GM23338 (cell line): ENCODE data around the gene CYP2W1. TPM values are rescaled to one million over a fixed set of nuclear protein-coding genes. Genes with fewer than 3 reads are reported as not detected.

Source experiments
- ATAC-seq: fragments of 200-7000 bp; cut with Tn5 transposase; 3 replicates; pipeline ENCODE4 v1.9.1; 2020
- DNase-seq: peaks from one replicate; pipeline ENCODE4 v3.0.0-alpha.2; 2015; ENCODE audit warnings: low spot score
- H2AFZ ChIP-seq: fragments of 200-600 bp; sonication (generic); 2 replicates; pipeline ENCODE4 v1.8.0; 2016; ENCODE audit warnings: antibody characterized with exemption, mild to moderate bottlenecking, moderate library complexity
- H3F3A ChIP-seq: fragments of 200-600 bp; sonication (generic); replicated peaks from 2 replicates; pipeline ENCODE4 v1.8.0; 2017; ENCODE audit warnings: antibody characterized with exemption, mixed run types, low read depth
- H3K27ac ChIP-seq: fragments of 200-600 bp; sonication (generic); 2 replicates; pipeline ENCODE4 v1.6.1; 2016; ENCODE audit warnings: low read depth
- H3K27me3 ChIP-seq: fragments of 200-600 bp; sonication (generic); 2 replicates; pipeline ENCODE4 v1.8.0; 2016; ENCODE audit warnings: mild to moderate bottlenecking, mixed run types, moderate library complexity; ENCODE audit not compliant: insufficient read depth
- H3K36me3 ChIP-seq: fragments of 200-600 bp; sonication (generic); 2 replicates; pipeline ENCODE4 v1.8.0; 2016; ENCODE audit warnings: mild to moderate bottlenecking; ENCODE audit not compliant: insufficient read depth
- H3K4me1 ChIP-seq: fragments of 200-600 bp; sonication (generic); 2 replicates; pipeline ENCODE4 v1.8.0; 2016; ENCODE audit warnings: mild to moderate bottlenecking, moderate library complexity; ENCODE audit not compliant: insufficient read depth
- H3K4me2 ChIP-seq: fragments of 200-600 bp; sonication (generic); 2 replicates; pipeline ENCODE4 v1.7.1; 2017; ENCODE audit warnings: mixed run types
- H3K4me3 ChIP-seq: fragments of 200-600 bp; sonication (generic); 2 replicates; pipeline ENCODE4 v1.6.1; 2016; ENCODE audit warnings: mixed run types
- H3K79me2 ChIP-seq: fragments of 200-600 bp; sonication (generic); replicated peaks from 2 replicates; pipeline ENCODE4 v1.8.0; 2017; ENCODE audit warnings: mild to moderate bottlenecking; ENCODE audit not compliant: insufficient read depth
- H3K9me2 ChIP-seq: fragments of 200-600 bp; sonication (generic); 2 replicates; pipeline ENCODE4 v1.8.0; 2017; ENCODE audit not compliant: insufficient read depth
- H4K20me1 ChIP-seq: fragments of 200-600 bp; sonication (generic); replicated peaks from 2 replicates; pipeline ENCODE4 v1.8.0; 2017; ENCODE audit warnings: mild to moderate bottlenecking; ENCODE audit not compliant: insufficient read depth
- H3K27ac Mint-ChIP-seq: 2 replicates; pipeline ENCODE4 v1.8.0; 2020; ENCODE audit warnings: inconsistent platforms, mild to moderate bottlenecking, moderate library complexity, mixed read lengths
- H3K27me3 Mint-ChIP-seq: 3 replicates; pipeline ENCODE4 v1.8.0; 2022; ENCODE audit warnings: low read depth, mild to moderate bottlenecking, moderate library complexity, mixed read lengths, inconsistent platforms; ENCODE audit not compliant: insufficient read depth, poor library complexity
- H3K36me3 Mint-ChIP-seq: 3 replicates; pipeline ENCODE4 v1.8.0; 2021; ENCODE audit warnings: low read depth, mild to moderate bottlenecking, inconsistent platforms, moderate library complexity, mixed read lengths
- H3K4me1 Mint-ChIP-seq: 3 replicates; pipeline ENCODE4 v1.8.0; 2020; ENCODE audit warnings: mild to moderate bottlenecking, inconsistent platforms, mixed read lengths
- H3K4me3 Mint-ChIP-seq: 3 replicates; pipeline ENCODE4 v1.8.0; 2021; ENCODE audit warnings: moderate library complexity, mild to moderate bottlenecking, inconsistent platforms, mixed read lengths
- H3K9me3 Mint-ChIP-seq: 3 replicates; pipeline ENCODE4 v1.8.0; 2020; ENCODE audit warnings: moderate library complexity, mild to moderate bottlenecking, inconsistent platforms, mixed read lengths
- CREB1 ChIP-seq: fragments of 250-450 bp; sonication (Bioruptor Pico); IDR thresholded peaks from 2 replicates; pipeline ENCODE4 v1.5.0; 2020; ENCODE audit warnings: low read depth, mild to moderate bottlenecking, moderate library complexity
- EZH2 ChIP-seq: fragments of 200-600 bp; sonication (generic); IDR thresholded peaks from one replicate; pipeline ENCODE4 v1.8.0; 2017; ENCODE audit warnings: antibody characterized with exemption, mild to moderate bottlenecking, low read depth; ENCODE audit not compliant: unreplicated experiment
- EZH2phosphoT487 ChIP-seq: fragments of 200-600 bp; sonication (generic); IDR thresholded peaks from one replicate; pipeline ENCODE4 v1.8.1; 2018; ENCODE audit warnings: antibody characterized with exemption; ENCODE audit not compliant: unreplicated experiment
- JUNB ChIP-seq: IDR thresholded peaks from one replicate; pipeline ENCODE4 v1.6.1; 2016; ENCODE audit warnings: antibody characterized with exemption; ENCODE audit not compliant: unreplicated experiment
- NANOG ChIP-seq: IDR thresholded peaks from 2 replicates; pipeline ENCODE4 v1.6.1; 2016; ENCODE audit warnings: antibody characterized with exemption, borderline replicate concordance
- POLR2AphosphoS5 ChIP-seq: IDR thresholded peaks from 2 replicates; pipeline ENCODE4 v1.6.1; 2016; ENCODE audit warnings: antibody characterized with exemption, low read depth
- STAT1 ChIP-seq: IDR thresholded peaks from one replicate; pipeline ENCODE4 v1.6.1; 2016; ENCODE audit warnings: antibody characterized with exemption; ENCODE audit not compliant: unreplicated experiment
- ZNF114 ChIP-seq: fragments of 250-450 bp; sonication (Bioruptor Pico); IDR thresholded peaks from 2 replicates; pipeline ENCODE4 v1.5.0; 2020; ENCODE audit warnings: mild to moderate bottlenecking, moderate library complexity
- ZNF331 ChIP-seq: fragments of 250-450 bp; sonication (Bioruptor Pico); IDR thresholded peaks from 2 replicates; pipeline ENCODE4 v1.5.0; 2020; ENCODE audit warnings: low read depth, mild to moderate bottlenecking, moderate library complexity
- polyA plus RNA-seq: library from polyadenylated mRNA; unstranded; fragments of >200 nt; fragmentation: Nextera tagmentation; extraction: Ambion mirVana; gene quantifications from 2 replicates; pipeline ENCODE4 v1.2.1, GENCODE V29; 2016
- total RNA-seq: library from RNA; depleted of rRNA; stranded (reverse); fragments of >200 nt; shearing (Covaris generic); gene quantifications from 2 replicates; pipeline ENCODE4 v1.2.3, GENCODE V29; 2014
- TF ChIP-seq, protein P1 (sequence below): IDR thresholded peaks from one replicate; pipeline ENCODE4 v1.6.1; 2018; ENCODE audit warnings: antibody characterized with exemption; ENCODE audit not compliant: unreplicated experiment
- TF ChIP-seq, protein P2 (sequence below): IDR thresholded peaks from 2 replicates; pipeline ENCODE4 v1.6.1; 2016; ENCODE audit warnings: antibody characterized with exemption
- TF ChIP-seq, protein P3 (sequence below): fragments of 250-450 bp; sonication (Bioruptor Pico); IDR thresholded peaks from 2 replicates; pipeline ENCODE4 v1.5.0; 2020; ENCODE audit warnings: mild to moderate bottlenecking, moderate library complexity
- TF ChIP-seq, protein P4 (sequence below), 2 experiments: fragments of 200-600 bp in 1 of 2; sonication (generic) in 1 of 2; conservative IDR thresholded peaks; 2 replicates each; pipeline versions ENCODE4 v1.5.1 to v1.6.1; 2016 to 2017; ENCODE audit warnings: antibody characterized with exemption in 2 of 2, low read depth in 2 of 2, mild to moderate bottlenecking in 2 of 2, moderate library complexity in 1 of 2

CYP2W1 gene
- total and polyA plus RNA-seq, 2 experiments from 2014 or later = not detected

DNA sequence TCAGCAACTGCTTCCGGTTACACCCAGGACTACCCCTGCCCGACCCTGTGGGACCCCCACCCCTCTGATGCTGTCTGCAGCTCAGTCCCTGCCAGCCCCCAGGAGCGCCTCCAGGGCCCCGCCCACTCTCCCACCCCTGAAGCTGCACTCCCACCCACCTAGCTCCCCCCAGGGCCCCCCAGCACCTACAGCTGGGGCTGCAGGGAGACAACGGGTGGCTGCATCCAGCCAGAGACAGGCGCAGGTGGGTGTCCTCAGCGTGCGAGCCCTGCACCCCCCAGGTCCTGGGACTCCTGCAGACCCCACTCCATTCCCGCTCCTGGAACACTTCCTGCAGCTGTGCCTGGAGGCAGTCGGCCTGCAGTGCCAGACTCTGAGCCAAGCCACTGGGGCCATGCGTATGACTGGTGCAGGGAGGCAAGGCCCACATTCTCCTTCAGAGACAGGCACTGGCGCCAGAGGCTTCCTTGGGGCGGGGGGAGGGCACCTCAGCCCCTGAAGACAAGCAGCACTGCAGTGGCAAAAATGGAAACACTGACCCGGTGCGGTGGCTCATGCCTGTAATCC is 6.1 kb downstream of the CYP2W1 start:
- no peaks in the 10 kb centered on the region for H3K36me3 ChIP-seq
- ATAC-seq (no peak), DNase-seq (no peak)
- H3K27me3 ChIP-seq = no peaks in the 10 kb centered on the region
- no peaks in the 10 kb centered on the region for H3K9me2 ChIP-seq
- Mint-ChIP-seq H3K4me1 (no peaks in the 10 kb centered on the region), H3K27ac (no peak overlapping the region), H3K27me3 (peaks cover 14% of the 10 kb centered on the region), H3K9me3 (no peaks in the 10 kb centered on the region), H3K36me3 (no peaks in the 10 kb centered on the region), H3K4me3 (no peak overlapping the region)
- TF ChIP-seq NANOG (no peak), POLR2AphosphoS5 (no peak), CREB1 (CRISPR knock-in tag) (no peak), EZH2 (no peak), JUNB (no peak), ZNF331 (no peak), STAT1 (no peak), ZNF114 (no peak), EZH2phosphoT487 (no peak)
- TF ChIP-seq, protein P1, sequence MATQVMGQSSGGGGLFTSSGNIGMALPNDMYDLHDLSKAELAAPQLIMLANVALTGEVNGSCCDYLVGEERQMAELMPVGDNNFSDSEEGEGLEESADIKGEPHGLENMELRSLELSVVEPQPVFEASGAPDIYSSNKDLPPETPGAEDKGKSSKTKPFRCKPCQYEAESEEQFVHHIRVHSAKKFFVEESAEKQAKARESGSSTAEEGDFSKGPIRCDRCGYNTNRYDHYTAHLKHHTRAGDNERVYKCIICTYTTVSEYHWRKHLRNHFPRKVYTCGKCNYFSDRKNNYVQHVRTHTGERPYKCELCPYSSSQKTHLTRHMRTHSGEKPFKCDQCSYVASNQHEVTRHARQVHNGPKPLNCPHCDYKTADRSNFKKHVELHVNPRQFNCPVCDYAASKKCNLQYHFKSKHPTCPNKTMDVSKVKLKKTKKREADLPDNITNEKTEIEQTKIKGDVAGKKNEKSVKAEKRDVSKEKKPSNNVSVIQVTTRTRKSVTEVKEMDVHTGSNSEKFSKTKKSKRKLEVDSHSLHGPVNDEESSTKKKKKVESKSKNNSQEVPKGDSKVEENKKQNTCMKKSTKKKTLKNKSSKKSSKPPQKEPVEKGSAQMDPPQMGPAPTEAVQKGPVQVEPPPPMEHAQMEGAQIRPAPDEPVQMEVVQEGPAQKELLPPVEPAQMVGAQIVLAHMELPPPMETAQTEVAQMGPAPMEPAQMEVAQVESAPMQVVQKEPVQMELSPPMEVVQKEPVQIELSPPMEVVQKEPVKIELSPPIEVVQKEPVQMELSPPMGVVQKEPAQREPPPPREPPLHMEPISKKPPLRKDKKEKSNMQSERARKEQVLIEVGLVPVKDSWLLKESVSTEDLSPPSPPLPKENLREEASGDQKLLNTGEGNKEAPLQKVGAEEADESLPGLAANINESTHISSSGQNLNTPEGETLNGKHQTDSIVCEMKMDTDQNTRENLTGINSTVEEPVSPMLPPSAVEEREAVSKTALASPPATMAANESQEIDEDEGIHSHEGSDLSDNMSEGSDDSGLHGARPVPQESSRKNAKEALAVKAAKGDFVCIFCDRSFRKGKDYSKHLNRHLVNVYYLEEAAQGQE = no peak
- TF ChIP-seq, protein P2, sequence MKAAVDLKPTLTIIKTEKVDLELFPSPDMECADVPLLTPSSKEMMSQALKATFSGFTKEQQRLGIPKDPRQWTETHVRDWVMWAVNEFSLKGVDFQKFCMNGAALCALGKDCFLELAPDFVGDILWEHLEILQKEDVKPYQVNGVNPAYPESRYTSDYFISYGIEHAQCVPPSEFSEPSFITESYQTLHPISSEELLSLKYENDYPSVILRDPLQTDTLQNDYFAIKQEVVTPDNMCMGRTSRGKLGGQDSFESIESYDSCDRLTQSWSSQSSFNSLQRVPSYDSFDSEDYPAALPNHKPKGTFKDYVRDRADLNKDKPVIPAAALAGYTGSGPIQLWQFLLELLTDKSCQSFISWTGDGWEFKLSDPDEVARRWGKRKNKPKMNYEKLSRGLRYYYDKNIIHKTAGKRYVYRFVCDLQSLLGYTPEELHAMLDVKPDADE = no peak
- TF ChIP-seq, protein P3, sequence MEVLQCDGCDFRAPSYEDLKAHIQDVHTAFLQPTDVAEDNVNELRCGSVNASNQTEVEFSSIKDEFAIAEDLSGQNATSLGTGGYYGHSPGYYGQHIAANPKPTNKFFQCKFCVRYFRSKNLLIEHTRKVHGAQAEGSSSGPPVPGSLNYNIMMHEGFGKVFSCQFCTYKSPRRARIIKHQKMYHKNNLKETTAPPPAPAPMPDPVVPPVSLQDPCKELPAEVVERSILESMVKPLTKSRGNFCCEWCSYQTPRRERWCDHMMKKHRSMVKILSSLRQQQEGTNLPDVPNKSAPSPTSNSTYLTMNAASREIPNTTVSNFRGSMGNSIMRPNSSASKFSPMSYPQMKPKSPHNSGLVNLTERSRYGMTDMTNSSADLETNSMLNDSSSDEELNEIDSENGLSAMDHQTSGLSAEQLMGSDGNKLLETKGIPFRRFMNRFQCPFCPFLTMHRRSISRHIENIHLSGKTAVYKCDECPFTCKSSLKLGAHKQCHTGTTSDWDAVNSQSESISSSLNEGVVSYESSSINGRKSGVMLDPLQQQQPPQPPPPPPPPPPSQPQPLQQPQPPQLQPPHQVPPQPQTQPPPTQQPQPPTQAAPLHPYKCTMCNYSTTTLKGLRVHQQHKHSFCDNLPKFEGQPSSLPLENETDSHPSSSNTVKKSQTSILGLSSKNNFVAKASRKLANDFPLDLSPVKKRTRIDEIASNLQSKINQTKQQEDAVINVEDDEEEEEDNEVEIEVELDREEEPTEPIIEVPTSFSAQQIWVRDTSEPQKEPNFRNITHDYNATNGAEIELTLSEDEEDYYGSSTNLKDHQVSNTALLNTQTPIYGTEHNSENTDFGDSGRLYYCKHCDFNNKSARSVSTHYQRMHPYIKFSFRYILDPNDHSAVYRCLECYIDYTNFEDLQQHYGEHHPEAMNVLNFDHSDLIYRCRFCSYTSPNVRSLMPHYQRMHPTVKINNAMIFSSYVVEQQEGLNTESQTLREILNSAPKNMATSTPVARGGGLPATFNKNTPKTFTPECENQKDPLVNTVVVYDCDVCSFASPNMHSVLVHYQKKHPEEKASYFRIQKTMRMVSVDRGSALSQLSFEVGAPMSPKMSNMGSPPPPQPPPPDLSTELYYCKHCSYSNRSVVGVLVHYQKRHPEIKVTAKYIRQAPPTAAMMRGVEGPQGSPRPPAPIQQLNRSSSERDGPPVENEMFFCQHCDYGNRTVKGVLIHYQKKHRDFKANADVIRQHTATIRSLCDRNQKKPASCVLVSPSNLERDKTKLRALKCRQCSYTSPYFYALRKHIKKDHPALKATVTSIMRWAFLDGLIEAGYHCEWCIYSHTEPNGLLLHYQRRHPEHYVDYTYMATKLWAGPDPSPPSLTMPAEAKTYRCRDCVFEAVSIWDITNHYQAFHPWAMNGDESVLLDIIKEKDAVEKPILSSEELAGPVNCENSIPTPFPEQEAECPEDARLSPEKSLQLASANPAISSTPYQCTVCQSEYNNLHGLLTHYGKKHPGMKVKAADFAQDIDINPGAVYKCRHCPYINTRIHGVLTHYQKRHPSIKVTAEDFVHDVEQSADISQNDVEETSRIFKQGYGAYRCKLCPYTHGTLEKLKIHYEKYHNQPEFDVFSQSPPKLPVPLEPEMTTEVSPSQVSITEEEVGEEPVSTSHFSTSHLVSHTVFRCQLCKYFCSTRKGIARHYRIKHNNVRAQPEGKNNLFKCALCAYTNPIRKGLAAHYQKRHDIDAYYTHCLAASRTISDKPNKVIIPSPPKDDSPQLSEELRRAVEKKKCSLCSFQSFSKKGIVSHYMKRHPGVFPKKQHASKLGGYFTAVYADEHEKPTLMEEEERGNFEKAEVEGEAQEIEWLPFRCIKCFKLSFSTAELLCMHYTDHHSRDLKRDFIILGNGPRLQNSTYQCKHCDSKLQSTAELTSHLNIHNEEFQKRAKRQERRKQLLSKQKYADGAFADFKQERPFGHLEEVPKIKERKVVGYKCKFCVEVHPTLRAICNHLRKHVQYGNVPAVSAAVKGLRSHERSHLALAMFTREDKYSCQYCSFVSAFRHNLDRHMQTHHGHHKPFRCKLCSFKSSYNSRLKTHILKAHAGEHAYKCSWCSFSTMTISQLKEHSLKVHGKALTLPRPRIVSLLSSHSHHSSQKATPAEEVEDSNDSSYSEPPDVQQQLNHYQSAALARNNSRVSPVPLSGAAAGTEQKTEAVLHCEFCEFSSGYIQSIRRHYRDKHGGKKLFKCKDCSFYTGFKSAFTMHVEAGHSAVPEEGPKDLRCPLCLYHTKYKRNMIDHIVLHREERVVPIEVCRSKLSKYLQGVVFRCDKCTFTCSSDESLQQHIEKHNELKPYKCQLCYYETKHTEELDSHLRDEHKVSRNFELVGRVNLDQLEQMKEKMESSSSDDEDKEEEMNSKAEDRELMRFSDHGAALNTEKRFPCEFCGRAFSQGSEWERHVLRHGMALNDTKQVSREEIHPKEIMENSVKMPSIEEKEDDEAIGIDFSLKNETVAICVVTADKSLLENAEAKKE (CRISPR knock-in tag) = no peak
- TF ChIP-seq, protein P4, sequence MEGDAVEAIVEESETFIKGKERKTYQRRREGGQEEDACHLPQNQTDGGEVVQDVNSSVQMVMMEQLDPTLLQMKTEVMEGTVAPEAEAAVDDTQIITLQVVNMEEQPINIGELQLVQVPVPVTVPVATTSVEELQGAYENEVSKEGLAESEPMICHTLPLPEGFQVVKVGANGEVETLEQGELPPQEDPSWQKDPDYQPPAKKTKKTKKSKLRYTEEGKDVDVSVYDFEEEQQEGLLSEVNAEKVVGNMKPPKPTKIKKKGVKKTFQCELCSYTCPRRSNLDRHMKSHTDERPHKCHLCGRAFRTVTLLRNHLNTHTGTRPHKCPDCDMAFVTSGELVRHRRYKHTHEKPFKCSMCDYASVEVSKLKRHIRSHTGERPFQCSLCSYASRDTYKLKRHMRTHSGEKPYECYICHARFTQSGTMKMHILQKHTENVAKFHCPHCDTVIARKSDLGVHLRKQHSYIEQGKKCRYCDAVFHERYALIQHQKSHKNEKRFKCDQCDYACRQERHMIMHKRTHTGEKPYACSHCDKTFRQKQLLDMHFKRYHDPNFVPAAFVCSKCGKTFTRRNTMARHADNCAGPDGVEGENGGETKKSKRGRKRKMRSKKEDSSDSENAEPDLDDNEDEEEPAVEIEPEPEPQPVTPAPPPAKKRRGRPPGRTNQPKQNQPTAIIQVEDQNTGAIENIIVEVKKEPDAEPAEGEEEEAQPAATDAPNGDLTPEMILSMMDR (conservative IDR thresholded peaks at IDR 0.05; ENCODE audit: low read depth in 2 of 2) = no peak
- no peaks in the 10 kb centered on the region for H4K20me1 ChIP-seq
- H3K27ac ChIP-seq = no peak overlapping the region
- H3K4me2 ChIP-seq = no peak overlapping the region
- no peak overlapping the region for H3K4me3 ChIP-seq
- H3F3A ChIP-seq = no peaks in the 10 kb centered on the region
- H2AFZ ChIP-seq = no peak overlapping the region
- H3K79me2 ChIP-seq = no peaks in the 10 kb centered on the region
- no peaks in the 10 kb centered on the region for H3K4me1 ChIP-seq
